NCI-H146 treated with DMSO at 0.1 percent for 48 hours (cell line): ENCODE measurements around the gene DAPP1.
"Not testable (repeated sequence)": the region's sequence is repeated elsewhere in the genome, so short reads cannot be mapped to it uniquely, and the experiment has no call there.

Experiments
- DNase-seq: peaks from one replicate; lab custom pipeline; 2025; ENCODE audit not compliant: unreplicated experiment; lab: John Stamatoyannopoulos, UW

DAPP1 gene, protein sequence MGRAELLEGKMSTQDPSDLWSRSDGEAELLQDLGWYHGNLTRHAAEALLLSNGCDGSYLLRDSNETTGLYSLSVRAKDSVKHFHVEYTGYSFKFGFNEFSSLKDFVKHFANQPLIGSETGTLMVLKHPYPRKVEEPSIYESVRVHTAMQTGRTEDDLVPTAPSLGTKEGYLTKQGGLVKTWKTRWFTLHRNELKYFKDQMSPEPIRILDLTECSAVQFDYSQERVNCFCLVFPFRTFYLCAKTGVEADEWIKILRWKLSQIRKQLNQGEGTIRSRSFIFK

DNA sequence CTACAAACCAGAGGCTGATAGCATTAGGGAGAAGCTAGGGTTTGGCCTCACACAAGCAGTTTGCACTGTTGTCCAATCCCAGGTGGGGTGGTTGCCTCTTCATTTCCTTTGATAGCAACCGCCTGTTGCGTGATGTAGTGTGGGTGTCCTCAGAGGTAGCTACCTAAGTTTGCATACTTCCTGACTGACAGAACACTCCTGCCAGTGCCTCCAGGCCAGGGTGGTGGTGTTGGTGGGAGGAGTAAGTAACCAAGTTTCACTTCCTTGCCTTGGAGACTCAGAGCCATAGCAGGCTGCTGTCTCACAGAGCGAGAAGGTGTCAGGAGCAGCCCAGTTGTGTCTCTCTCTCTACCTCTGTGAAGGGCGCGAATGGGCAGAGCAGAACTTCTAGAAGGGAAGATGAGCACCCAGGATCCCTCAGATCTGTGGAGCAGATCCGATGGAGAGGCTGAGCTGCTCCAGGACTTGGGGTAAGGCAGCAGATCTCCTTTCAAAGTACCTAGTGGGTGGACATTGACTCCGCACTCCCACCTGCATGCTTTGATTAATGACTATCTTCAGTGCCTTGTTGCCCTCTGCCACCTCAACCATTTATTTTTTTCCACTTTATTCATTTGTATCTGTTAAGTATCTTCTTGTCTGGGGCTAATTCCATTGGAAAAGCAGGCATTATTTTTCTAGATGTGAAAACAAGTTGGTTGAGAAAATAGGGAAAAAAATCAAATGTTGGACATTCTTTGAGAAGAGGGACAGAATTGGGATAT, at the start of gene DAPP1:
Gene DAPP1, plus strand, starts transcription at position 283 of the 764 bp plus-strand sequence. Its CDS starts 87 bp downstream, at position 370.
- no peak for DNase-seq

DNA sequence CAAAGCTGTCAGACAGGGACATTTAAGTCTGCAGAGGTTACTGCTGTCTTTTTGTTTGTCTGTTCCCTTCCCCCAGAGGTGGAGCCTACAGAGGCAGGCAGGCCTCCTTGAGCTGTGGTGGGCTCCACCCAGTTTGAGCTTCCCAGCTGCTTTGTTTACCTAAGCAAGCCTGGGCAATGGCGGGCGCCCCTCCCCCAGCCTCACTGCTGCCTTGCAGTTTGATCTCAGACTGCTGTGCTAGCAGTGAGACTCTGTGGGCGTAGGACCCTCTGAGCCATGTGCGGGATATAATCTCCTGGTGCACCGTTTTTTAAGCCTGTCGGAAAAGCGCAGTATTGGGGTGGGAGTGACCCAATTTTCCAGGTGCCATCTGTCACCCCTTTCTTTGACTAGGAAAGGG, 45.8 kb upstream of the DAPP1 start:
- not testable (repeated sequence) for DNase-seq

DNA sequence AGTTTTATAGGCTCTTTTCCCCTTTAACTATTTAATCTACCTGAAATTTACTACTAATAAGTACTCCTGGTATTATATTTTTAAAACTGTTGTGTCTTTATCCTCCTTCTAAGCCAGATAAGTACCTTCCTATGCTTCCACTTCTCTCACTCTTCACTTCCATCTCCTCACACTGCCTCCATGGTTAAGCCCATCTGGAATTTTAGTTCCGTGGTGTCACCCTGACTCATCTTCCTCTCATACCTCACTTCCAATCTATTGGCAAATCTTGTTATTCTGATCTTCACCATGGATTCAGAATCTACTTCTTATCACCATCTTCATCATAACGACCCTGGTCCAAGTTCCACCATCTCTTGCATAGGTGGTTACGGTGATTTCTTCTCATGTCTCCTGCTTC, 32.7 kb upstream of the DAPP1 start:
- DNase-seq, result no peak

DNA sequence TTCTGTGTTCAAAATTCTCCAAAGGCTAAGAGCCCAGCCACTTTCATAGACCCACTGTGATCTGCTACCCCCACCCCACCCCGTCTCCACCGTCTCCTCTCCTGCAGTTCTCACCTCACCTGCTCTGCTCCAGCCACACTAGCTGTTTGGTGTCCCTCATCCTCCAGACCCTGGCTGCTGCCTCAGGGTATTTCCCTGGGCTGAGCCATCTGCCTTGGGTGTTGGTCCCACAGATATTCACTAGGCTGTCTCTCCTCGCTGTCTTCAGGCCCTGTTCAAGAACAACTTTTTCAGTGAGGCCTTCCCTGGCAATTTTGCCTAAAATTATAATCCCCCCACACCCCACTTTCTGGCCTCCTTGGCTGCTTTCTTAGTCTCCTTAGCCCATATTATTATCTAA, 31.8 kb upstream of the DAPP1 start:
- no peak for DNase-seq

DNA sequence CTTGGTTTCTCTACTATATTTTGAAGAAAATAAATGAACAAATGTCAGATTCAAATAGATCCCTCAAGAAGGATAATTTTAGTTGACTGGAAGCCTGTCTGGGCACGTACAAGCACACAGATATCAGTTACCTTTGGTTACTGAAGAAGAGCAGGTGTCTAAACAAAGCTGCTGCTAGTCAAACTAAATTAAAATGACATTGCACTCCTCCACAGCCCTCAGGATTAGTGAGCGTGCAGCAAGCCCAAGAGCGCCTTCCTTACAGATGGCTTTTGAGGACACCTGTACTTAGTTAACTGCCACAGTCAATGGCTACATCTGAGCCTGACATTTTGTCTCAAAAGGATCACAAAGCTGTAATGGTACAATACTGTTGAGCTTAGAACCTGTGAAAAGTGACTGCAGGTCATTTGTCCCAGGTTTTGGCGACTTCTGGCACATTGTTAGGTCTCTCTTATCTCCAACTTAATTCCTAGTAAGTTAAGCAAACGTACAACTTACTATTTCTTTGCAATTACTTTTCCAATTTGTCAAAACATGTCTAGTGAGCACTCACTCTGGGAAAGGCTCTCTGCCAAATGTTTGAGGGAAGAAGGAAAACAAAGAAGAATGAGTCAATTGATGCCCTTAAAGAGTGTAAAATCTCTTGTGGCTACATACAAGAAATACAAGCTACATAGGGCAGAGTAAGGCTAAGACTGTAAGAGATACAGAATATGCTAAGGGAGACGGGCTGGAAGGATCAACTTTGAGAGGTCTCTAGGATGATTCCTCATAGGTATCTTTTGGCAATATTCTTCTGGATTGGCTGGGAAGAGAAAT, 25.6 kb upstream of the DAPP1 start:
- DNase-seq, result peak; percentile 69

DNA sequence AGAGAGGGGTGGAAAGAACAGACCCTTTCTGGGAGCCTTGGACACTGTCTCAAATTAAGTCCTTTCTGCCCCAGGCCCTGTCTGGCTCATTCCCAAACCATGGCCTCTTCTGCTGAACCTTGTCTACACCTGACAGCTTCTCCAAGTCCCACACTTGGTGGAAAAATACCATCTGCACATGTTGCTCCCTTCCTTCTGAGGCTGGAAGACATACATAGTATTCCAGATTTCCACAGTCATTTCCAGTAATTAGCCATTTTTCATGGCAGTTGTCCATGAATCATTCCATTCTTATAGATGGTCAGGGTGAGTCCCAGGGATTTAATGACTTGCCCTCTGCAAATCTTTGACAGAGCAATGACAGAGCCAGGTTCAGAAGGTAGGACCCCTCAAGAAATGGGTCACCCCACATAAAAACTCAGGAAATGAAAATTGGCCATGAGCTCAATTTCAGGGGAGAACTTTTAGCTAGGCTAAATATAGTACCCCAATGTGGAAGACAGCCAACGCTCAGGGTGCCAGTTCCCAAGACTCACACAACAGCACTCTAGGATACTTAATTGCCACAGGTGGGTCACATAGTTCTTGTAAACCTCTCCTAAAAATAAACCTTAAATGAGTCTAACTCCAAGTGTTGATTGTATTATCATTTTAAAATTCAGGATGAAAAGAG, 16.2 kb upstream of the DAPP1 start:
- no peak for DNase-seq

DNA sequence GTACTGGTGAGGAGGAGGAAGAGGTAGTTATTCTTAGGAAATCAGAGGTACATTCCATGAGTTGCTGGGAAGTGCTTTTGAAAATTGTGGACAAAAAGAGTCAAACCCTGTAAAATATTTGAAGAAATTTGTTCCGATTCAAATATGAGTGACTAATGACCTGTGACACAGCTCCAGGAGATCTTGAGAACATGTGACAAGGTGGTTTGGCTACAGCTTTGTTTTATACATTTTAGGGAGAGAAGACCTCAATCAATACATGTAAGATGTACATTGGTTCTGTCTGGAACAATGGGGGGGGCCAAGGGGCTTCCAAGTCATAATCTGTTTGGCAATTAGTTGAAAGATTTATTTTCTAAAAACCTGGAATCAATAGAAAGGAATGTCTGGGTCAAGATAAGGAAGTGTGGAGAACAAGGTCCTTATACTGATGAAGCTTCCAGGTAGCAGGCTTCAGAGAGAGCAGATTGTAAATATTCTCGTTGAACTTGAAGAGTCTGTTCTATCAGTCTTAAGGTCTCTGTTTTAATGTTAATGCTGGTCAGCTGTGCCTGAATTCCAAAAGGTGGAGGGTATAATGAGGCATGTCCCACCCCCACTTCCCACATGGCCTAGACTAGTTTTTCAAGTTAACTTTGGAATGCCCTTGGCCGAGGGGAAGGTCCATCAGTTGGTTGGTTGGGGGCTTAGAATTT, 15.5 kb upstream of the DAPP1 start:
- DNase-seq, result no peak

DNA sequence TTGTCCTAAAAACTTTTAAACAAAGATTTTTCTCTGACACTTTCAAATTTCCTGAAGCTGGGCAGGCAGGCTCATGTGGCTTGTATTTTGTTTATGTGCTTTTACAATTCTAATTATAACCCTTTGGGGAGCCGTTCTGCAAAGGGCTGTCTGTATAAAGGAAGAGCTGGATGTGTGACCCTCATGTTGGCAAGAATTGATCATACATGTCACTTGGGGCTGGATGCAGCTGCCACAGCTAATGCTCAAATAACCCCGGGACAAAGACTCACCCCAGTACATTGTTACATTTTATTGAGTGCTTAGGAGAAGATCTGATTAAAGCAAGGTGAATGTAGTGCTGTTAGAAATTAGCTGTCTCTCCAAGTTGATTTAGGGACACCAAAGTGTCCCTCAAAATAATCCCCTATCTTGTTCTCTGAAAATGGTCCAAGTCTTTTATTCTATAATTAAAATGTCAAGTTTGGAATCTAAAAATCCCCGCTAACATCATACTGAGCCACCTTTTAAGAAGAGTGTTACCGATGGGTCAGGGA, 13.0 kb upstream of the DAPP1 start:
- DNase-seq, result peak; percentile 5

DNA sequence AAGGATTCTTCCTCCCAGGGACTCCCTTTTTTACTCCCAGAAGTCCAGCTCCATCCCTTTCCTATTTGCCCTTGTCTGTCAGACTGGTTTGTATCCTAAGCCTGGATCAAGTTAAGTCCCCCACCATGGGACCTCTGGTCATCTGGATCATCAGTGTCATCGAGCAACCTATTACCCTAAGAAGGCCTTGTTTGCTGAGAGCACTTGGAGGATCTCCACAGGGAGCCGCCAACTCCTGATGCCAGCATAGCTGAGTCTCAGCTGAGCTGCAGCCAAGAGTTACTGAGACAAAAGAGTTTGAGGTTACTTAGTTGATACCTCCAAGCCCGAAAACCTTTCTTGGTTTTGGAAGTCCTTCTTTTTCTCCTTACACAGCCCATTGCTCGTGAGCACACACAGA, 10.1 kb upstream of the DAPP1 start:
- no peak for DNase-seq

DNA sequence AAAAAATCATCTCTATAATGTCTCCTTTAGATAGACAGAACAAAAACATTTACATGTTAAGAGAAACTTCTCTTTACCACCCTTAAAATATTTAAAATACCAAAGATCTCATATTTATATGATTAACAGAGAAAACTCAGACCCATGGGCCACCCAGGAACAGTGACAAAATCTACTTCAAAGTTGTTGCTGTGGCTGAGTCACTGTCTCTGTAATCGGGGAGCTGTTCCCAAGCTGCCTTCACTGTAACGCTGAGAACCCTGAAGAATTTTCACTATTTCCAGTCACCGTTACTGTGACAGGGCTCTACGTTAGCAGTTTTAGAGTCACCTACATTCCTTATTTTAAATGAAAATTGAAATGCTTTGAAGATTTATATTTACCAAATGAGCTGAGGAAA, 9.0 kb upstream of the DAPP1 start:
- DNase-seq, result no peak

DNA sequence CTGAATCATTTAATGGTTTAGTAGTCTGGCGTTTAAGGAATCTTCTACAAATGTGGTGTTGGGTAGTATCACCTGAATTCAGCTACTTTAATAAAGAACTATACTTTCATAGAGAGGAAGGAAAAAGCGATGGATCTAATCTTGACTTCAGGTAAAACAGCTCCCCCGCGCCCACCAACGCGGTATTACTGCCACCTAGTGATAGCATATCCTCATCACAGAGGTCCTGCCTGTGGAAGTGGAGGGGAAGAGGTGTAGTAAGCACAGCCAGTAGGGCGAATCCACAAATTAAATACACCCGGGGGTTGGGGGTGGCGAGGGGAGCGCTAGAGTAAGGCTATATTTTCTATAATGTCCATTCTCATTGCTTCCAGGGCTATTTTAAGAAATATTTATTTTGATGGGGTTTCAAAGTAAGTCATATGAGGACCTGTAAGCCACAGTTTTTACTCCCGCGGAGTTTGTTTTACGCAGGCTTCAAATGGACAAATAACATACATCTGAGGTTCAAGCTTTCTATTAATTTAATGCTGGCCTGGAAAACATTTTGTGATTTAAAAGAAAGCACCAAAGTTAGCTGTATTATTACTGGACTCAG, 8.3 kb upstream of the DAPP1 start:
- no peak for DNase-seq

DNA sequence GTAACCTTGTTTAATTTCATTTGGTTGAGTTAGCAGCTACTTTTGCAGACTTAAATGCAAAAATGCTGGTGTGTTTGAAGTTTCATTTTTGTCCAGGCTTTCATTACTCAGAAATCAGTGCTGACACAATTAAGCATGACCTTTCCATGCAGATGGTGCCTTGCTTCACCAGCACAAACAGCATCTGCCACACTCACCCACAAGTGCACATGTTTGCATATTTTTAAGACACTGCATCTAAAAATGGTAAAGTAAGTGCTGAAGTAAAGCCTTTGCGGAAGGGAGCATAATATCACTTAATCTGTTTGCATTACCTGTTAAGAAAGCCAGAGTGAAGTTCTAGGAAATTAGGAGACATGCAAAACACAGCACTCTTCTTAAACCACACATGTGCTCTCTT, 7.3 kb upstream of the DAPP1 start:
- DNase-seq, result no peak

DNA sequence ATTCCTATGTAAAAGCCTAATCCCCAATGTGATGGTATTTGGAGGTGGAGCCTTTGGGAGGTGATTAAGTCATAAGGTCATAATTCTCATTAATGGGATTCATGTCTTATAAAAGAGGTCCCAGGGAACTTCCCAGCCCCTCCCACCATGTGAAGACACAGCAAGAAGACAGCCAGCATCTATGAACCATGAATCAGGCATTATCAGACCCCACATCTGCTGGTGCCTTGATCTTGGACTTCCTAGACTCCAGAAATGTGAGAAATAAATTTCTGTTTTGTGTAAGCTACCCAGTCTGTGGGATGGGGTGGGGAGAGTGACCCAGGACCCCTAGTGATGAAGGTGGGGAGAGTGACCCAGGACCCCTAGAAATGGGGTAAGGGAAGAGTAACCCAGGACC, 6.1 kb upstream of the DAPP1 start:
- DNase-seq, result no peak

DNA sequence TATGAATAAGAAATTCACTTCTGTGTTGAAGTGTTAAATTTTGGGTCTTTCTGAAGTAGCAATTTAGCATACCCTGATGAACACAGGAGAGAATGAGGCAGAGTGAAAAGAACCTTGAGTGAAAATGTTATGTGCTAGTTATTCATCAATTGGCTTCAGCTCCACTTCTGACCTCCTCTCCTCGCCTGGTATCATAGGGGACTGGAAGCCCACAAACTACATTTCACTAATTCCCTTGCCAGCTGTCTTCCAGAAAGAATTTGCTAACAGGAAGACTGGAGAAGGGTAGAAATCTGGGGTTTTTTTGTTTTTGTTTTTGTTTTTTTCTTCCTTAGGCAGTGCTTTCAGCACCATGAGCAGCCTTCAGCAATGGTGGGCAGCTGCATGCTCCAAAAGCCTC, 5.5 kb upstream of the DAPP1 start:
- no peak for DNase-seq

DNA sequence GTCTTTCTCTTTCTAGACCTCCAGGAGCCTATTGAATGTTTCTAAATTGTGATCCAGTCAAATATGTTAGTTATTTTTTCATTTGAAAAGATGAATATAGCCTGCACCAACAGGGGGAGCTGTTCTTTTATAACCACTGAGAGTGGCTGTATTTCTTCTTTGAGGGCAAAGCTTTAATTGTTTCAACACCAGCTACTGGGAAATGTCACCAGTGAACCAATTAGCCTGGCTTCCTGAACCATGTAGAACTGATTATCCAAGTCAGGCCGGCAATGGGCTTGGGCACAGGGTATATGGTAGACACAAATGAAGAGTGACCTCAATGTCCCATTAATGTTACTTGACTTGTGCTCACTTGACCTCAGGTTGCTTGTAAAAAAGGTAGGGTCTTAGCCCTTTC, 4.8 kb upstream of the DAPP1 start:
- DNase-seq, result no peak

DNA sequence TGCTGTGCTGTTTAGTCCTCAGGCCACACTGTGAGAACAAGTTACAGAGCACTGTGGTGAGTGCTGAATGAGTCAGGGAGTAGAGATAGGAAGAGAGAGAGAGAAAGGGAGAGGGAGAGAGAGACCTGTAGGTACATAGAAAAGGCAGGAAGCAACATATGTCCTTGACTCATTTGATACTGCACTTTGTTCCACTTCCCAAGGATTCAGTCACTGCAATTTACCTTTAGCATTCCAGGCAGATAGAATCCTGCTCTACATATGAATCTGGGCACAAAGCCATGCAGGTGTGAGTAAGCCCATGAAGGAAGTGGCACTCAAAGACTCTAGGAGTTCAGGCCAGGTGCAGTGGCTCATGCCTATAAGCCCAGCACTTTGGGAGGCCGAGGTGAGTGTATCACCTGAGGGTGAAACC, 1.0 kb upstream of the DAPP1 start:
- DNase-seq, result no peak

DNA sequence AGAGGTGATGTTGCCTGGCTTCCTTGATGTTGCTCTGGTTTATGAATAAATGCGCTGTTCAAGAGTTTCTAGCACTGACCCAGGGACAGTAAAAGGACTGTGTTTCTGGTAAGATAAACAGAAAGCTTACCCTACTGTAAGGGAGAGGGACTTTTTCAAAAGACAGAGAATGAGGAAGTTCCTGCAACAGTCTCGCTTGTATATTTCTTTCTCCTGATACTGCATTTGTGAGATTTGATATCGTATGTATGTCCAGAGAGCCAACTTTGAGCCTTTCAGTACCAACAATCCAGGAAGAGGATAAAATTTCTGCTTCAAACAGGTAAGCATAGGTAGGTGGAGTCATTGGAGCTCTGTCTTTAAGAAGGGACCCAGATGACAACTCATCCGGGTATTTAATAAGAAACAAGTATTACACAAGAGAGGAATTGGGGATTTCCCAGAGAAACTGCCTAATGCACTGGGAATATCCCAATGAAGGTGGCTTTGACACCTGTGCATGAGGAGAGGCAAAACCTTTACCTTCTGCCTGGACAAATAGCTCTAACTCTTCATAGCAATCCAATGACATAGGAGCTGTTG, 773 bp downstream of the DAPP1 start:
- no peak for DNase-seq

DNA sequence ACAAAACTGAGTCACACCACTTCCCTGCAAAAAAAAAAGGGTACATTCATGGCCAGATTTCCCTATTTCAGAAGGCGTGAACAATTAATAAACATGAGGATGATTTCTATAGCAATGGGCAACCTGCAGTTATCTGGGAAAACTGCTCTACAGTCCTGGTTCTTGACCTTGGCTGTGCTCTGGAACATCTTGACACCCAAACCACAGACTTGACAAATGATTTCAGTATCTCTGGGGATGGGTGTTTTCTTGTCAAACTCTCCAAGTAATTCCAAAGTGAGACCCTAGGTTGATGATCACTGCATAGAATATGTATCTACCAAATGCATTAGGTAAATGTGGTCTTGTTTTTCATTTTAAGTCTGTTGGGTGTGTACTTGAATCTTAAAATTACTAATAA, 2.0 kb downstream of the DAPP1 start:
- DNase-seq, result no peak

DNA sequence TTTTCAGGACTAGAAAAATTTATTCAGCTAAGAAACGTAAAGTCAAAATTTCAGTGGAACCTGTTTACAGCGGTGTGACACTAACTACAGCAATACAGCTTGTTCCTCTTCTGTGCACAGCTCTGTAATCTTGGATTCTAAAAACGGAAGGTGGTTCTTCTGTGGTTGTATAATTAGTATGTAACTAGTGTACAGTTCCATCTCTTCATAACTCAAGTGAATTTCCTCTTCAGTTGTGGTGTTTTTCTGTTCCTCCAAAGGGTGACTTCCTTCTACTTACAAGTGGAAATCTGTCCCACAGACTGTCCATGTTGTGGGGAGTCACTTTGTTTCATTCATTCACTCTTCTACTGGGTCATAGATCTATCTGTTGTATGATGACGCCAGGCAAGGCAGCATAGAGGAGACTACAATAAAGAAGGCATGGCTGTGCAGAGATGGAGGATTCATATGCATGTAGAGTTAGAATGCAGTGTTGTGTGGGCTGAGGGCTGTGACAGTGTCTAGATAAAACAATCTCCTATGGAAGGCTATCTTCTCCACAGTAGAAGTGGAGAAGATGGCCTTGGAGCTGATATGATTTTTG, 5.4 kb downstream of the DAPP1 start:
- no peak for DNase-seq
